Renal cortical epithelial cell (primary cell): ENCODE data around the gene SNX22. TPM values are rescaled to one million over a fixed set of nuclear protein-coding genes. Genes with fewer than 3 reads are reported as not detected.

Experiments used
- DNase-seq: peaks from one replicate; pipeline ENCODE4 v3.0.0-alpha.2; 2011; ENCODE audit warnings: low read depth
- total RNA-seq: library from RNA; depleted of rRNA; stranded (reverse); fragments of >200 nt; gene quantifications from 2 replicates; pipeline ENCODE4 v1.2.3, GENCODE V29; 2014

SNX22 gene
- total RNA-seq, 1 donor from 2014 or later = 0.70 TPM

DNA sequence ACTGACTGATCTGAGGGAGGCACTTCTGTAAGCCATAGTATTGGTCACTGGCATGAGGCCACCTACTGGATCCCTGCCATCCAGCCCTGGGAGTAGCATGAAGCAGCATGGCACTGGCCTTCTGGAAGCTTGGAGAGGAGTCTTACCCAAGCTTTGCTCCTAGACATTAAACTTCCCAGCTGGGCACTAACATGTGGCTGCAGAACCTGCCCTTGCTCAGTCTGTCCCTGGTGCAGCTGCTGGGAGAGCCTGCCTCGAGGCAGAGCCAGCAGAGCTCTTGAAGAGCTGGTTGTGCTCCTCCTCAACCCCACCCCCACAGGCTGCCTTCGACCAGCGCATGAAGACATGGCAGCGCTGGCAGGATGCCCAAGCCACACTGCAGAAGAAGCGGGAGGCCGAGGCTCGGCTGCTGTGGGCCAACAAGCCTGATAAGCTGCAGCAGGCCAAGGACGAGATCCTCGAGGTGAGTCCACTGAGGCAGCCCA lies 17.1 kb upstream of the SNX22 start:
- no peak for DNase-seq

GRCh38 chr15:64136347-64136746 lies 15.2 kb upstream of the SNX22 start:
- no peak for DNase-seq

GRCh38 chr15:64137226-64137833 lies 14.2 kb upstream of the SNX22 start:
- no peak for DNase-seq

DNA sequence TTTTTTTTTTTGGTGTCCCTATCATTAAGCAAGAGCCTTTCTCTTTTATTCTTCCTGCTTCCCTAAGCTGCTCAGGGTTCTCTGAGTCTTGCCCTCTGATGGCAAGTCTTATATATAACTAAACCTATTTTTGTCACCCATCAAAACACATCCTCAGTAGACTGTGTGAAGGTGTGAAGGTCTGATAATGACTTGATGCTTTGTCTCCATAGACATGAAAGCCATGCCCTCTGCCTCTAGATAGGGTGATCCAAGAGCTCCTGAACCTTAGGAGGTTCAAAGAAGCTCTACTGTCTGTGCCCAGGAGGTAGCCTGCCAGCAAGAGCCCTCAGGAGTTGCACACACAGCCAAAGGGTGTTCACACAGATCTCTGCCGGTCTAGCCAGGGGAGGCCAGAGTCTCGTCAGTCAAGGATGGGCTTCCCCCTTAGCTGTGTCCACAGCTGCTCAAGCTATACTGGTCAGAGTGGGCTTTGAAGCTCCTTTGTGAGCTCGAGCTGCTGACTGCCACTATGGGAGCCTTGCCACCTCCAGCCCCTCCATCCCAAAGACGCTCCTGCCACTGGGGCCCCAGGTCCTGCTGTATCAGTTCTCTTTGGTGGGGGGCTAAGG lies 13.1 kb upstream of the SNX22 start:
- DNase-seq = no peak

DNA sequence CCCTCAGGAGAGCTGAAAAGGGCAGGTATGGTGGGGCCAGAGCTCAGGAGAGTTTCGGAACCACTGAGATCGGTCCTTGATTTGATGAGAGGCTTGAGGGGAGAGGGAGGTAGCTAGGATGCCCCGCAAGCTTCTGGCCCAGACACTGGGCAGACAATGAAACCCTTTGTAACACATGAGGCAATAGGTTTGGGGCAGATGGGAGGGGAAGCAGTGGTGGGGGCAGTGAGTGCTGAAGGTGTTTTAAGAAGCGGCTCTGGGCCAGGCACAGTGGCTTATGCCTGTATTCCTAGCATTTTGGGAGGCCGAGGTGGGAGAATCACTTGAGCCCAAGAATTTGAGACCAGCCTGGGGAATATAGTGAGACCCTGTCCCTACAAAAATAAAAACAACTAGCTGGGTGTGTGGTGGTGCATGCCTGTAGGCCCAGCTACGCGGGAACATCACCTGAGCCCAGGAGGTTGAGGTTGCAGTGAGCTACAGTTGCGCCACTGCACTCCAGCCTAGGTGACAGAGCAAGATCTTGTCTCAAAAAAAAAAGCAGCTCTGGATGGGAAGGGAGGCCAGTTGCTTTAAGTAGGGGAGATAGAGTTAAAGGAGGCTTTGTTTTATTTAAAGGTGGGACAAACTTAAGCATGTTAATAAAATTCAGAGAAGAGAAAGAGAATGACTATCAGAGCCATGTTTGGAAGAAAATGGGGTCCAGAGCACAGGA lies 9.6 kb upstream of the SNX22 start:
- no peak for DNase-seq

DNA sequence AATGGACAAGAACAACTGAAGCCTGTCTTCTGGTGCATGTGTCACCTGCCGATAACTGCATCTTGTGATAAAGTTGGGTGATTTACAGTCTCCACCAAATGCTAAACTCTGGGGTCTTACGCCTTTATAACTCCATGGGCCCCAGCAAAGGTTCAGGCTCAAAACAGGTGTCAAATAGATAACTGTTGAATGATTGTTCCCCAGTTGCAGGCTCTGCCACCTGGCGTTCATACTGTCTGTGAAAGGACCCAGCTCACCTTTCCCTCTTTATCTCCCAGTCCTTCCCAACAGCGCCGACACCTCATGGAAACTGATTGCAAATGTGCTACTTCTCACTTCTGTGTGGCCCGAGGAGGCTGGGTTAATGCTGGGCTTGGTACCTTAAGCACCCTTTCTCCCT lies 8.3 kb upstream of the SNX22 start:
- DNase-seq = no peak

DNA sequence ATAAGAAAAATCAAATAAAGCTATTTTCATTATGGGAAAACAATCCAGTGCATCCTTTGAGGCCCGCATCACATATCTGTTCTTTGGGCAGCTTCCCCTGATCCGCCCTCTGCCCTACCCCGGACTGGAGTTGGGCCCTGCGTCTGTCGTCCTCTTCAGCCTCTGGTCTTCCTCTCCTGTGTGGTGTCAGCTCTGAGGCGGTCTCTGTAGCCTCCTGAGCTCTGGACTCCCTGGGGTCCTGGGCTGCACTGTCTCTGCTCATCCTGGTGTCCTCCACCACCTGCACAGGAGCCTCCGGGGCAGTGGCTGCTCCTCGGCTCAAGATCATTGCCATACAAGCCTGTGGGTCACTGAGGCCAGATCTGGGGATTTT lies 7.4 kb upstream of the SNX22 start:
- DNase-seq = no peak

- peak; percentile 37 for DNase-seq
Observed at GRCh38 chr15:64144565-64145281, 6.8 kb upstream of the SNX22 start.

GRCh38 chr15:64146041-64146440 lies 5.5 kb upstream of the SNX22 start:
- DNase-seq = no peak

DNA sequence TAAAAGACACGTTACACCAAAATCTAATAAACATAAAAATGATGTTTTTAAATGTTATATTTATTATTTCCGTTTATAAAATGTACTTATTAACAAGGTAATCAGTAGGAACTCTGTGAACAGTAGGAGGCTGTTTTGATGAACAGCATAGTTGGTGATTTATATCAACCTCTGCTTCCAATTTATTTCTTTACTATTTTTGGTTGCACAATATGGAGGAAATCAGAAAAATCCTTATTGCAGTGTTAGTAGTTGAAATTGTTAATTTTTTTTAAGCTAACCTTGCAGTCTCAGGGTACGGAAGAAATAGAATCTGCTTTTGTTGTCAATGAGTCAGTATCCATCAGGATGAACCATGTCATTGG lies 5.0 kb upstream of the SNX22 start:
- no peak for DNase-seq

- DNase-seq = no peak
Observed at GRCh38 chr15:64146885-64147681, 4.4 kb upstream of the SNX22 start.

DNA sequence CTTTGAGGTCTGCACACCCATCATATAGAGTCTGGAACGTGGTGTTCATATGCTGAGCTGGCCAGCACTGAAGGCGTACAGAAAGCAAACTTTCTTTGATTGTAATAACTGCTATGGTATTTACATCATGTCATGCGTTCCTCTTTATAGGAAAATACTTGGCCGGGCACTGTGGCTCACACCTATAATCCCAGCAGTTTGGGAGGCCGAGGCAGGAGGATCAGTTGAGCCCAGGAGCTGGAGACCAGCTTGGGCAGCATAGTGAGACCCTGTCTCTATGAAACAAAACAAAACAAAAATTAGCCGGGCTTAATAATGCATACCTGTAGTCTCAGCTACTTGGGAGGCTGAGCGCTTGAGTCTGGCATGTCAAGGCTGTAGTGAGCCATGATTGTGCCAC lies 3.4 kb upstream of the SNX22 start:
- no peak for DNase-seq

GRCh38 chr15:64148581-64148980 lies 3.0 kb upstream of the SNX22 start:
- no peak for DNase-seq

- DNase-seq = no peak
Observed at GRCh38 chr15:64149424-64149823, 2.1 kb upstream of the SNX22 start.

DNA sequence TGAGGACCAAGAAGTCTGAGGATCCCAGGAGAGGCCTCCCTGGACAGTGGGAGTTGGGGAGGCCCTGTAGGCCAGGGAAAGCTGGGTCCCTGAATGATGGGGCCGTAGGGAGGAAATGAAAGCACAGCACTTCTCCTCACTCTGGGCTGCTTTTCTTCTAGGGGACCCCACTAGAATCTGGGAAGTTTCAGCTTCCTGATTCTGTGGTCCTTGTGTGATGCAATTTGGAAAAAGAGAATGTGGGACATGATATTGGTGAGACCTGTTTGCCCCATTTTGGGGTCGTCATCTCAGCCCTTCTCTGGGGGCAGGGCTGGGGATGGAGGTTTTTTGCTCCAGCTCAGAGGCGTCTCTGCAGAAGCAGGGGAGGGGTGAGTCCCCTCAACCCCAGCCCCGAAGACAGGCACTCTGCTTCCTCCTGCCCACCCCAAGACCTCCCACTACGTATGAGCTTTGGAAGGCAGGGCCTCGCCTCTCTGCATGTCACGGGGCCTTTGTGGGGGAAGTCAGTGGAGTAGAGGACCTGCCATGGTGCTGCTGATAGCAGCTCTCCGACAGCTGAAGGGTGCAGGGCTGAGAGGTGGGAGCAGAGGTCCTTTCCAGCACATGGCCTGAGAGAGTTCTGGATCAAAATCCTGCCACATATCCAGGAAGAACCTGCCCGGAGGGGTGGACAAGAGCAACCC lies 1.5 kb upstream of the SNX22 start:
- DNase-seq = no peak

- DNase-seq = no peak
Observed at GRCh38 chr15:64152507-64153387, 1.2 kb downstream of the SNX22 start.

- peak; percentile 69 for DNase-seq
Observed at GRCh38 chr15:64153480-64154367, 2.2 kb downstream of the SNX22 start.

DNA sequence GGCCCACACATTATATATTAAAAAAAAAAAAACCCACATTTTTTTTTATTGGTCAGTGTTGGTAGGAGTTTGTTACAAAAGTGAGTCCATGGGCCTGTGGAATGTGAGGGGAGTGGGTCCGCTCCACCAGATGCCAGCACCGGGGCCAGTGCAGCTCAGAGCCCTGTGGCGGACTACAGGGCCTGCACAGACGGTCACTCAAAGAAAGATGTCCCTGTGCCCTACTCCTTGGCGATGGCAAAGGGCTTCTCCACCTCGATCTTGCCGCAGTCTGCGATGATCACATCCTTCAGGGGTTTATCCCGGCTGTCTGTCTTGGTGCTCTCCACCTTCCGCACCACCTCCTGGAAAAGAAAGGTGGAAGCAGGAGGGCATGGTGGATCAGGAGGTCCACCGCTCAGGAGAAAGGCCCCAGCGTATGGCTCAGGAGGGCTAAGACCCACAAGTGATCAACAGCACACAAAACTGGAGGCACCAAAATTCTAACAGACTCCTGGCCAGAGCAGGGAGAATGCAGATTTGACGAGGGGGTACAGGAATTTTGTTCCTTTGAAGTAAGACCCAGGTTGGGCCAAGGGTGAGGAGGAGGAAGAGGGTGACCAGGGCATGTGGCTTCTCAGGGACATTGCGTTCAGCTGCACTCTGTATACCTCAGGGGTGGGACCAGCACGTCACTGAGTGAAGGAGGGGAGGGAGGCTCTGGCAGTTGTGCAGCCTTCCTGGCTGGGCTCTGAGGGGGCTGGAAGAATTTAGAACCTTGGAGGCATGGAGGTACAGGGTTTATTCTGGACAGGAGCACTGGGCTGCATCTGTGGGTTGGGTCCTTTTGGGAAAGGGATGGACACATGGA lies 4.5 kb downstream of the SNX22 start:
- no peak for DNase-seq
